GM04503 (cell line): Measurements from ENCODE around the gene CDH4.

Experiments used
- DNase-seq: peaks from one replicate; pipeline ENCODE4 v3.0.0-alpha.2; 2012; ENCODE audit warnings: low read depth

Gene CDH4

DNA sequence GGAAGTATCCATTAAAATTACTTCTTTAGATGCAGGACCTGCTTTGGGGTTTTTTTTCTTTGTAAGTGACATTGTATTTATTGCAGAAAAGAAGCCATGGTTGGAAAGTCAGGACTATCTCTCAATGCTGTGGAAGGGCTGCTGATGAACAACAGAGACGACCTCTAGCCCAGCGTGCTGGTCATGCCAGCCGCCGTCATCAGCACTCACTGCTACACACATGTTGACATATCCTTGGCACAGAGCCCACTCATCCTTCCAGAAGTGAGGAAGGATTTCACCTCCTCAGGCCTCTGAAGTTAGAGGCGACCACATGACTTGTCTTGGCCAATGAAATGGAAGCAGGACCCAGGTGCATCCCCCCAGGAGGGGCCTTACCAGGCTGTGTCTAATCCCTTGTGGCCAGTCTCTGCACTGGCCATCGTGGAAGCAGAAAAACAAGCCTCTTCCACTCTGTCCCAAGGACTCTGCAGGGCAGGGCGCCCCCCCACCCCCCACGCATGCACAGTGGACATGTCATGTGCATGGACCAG, 470.2 kb downstream of the CDH4 start:
- DNase-seq = no peak

DNA sequence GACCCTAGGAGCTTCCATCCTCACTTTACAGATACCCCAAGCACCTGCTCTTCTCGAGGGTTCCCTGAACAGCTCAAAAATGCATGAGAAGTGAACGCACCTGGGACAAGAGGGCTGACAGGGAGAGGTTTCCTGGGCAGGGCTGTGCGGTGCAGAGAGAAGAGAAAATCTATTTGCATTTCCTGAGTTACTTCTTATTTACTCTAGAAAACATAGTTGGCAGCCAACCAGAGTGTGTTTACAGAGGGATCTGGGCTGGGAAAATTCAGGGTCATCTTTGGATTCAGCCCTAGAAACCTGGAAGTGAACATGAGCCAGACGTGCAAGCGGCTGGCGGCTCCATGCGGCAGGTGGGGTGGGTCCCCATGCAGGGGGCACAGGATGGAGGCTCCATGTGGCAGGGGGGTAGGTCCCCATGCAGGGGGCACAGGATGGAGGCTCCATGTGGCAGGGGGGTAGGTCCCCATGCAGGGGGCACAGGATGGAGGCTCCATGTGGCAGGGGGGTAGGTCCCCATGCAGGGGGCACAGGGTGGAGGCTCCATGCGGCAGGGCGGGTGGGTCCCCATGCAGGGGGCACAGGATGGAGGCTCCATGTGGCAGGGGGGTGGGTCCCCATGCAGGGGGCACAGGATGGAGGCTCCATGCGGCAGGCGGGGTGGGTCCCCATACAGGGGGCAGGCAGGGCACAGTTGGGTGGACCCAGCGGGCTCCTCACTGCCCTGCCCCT, 471.6 kb downstream of the CDH4 start:
- no peak for DNase-seq

DNA sequence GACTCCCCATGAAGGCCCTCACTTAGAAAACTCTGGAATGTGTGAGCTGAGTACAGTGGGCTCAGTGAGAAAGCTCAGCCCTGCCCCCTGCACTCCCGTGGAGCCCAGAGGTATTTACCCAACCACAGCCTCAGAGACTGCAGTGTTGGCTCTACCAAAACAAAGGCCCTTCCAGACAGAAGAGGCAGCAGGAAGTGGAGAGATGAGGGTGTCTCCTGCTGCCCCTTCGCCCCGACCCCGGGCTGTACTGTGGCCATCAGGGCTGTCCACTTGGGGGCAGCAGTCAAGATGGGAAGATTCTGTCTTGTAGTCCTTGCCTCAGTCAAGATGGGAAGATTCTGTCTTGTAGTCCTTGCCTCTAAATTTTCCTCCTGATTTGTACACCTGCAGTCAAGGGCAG, 472.3 kb downstream of the CDH4 start:
- DNase-seq = no peak

DNA sequence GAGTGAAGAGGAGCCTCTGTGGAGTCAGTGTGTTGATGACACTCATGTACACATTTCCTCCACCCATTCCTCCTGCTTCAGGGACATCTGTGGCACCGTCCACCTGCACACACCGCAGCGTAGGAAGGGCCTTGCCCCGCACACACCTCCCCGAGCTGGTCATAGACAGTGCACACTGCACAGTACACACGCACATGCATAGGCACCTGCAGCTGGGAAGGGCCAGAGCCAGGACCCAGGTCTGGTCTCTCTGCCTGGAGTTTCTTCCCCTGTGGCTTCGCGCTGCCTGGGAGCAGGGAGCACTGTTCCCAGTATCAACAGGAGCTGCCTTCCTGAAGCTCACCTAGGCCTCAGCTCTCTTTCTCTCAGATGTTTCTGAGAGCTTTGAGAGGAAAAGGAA, 473.1 kb downstream of the CDH4 start:
- DNase-seq = no peak

GRCh38 chr20:61725966-61726365, 473.9 kb downstream of the CDH4 start:
- DNase-seq = no peak

GRCh38 chr20:61726979-61727378, 474.9 kb downstream of the CDH4 start:
- no peak for DNase-seq

- no peak for DNase-seq
Observed at GRCh38 chr20:61727761-61728160, 475.7 kb downstream of the CDH4 start.

DNA sequence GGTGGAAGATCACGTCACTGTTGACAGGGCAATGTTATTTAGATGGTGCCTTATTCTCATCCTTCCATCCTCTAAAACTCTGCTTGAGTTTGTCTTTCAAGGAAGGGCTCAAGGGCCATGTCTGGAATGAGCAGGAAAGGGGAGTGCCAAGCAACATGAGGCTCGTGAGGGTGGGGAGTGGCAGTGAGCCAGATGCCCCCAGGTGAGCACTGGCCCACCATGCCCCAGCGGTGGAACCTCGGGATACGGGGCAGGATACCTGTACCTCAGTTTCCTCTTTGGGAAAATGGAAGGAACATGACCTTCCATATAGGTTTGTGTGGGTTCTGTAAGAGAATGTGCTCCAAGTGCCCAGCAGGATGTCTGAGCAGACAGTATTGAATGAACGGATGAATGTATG, 476.3 kb downstream of the CDH4 start:
- no peak for DNase-seq

DNA sequence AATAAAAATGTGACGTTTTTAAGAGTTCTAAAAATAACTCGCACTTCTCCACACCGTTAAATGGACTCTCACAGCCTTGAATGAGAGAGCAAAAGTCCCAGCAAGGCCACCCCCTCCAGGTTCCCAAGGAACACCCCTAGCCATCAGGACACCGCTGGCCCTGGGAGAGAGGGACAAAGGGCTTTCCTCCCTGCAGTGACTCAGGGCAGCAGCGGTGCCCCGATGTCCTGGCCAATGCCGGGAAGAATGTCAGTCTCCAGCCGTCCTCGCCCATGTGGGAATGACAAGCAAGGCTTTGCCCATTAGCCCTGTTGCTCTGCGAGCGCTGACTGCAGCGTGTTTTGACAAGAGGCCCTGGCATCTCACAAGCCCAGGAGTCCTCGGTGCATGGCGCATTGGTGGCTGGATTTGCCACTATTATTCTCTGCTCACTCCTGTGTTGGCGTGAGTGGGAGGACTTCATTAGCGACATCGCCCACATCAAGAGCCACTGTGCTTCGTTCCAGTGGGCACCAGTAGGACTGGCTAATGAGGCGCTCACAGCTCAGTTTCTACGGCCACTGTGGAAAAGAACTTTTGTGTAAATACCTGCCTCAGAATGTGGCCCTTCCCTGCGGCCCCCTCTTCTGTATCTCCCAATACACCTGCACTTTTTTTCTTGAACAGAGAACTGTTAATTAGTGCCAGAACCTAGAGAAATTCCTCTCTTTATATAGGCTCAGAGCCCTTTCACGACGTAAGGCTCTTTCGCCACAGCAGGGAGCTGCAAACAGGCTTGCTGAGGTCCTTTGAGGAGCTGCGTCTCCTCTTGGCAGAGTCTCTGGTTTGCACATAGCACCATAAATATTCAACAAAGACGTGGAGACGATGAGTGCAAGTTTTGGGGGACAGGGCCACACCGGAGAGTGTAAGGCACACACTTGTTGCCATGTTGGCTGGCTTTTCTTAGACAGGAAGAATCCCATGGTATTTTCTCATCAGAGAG, 477.0 kb downstream of the CDH4 start:
- no peak for DNase-seq

- DNase-seq = no peak
Observed at GRCh38 chr20:61730631-61731362, 478.7 kb downstream of the CDH4 start.

DNA sequence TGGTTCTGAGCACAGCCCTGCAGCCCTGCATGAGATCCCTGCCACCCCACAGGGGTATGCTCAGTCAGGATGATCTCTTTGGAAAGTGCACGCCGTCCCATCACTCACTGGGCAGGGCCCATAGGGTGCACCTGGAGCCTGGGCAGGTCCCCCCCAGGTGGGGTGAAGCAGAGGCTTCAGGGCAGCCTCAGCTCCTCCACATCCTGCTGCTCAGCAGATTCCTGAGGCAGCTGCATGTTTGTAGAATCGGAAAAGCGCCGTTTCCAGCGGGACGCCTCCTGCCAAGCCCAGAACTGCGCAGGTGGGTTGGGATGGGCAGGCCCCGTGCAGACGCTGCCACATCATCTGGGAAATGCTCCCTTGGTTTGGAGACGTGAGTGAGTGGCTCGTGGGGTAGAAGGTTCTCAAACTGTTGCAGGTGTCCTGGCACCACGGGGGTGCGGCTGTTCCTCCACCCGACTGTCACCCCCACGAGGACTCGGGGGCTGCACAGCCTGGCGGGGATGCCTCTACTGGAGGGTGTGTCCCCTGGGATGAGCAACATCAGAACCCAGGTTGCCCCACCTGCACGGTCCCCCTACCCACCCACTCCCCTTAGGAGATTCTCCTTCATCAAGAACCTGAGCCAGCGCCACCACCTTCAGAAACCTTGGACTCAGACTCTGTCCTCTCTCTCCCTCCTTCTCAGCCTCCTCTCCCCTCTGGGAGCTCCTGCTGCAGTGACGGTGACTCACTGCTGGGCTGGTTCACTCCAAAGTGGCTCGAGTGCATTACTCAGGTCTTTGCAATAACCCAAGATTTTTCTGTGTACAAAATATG, 479.5 kb downstream of the CDH4 start:
- DNase-seq = peak; percentile 21

DNA sequence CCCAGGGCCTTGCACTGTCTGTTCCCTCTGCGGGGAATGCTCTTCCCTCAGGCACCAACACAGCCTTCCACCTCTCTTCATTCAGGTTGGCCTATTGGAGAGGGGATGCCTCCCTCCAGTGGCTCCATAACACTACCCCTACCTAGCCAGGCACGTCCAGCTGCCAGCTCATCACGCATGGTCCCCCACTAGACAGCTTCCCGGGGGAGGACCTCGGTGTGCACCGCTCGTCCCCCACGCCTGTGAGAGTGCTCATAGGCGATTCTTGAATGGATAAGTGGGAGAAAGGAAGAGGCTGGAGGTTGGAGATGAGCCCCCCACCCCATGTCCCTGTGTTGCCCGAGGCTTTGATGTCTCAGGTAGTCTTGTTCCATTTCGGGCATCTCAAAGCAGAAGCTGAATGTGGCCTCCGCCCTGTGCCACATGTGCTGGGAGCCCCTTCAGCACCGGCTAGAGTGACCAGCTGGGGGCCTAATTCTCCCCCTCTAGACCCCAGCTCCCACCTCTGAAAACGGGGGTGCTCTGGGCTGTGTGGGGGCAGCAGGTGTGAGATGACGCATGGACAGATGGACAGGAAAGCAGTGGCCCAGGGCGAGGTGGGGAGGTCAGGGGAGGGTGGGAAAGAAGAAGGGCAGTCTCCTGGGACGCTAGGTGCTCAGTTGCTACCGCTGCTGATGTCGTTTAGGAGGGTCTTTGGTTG, 480.6 kb downstream of the CDH4 start:
- no peak for DNase-seq

- no peak for DNase-seq
Observed at GRCh38 chr20:61733216-61733615, 481.2 kb downstream of the CDH4 start.

GRCh38 chr20:61733891-61734732, 482.1 kb downstream of the CDH4 start:
- DNase-seq = no peak

DNA sequence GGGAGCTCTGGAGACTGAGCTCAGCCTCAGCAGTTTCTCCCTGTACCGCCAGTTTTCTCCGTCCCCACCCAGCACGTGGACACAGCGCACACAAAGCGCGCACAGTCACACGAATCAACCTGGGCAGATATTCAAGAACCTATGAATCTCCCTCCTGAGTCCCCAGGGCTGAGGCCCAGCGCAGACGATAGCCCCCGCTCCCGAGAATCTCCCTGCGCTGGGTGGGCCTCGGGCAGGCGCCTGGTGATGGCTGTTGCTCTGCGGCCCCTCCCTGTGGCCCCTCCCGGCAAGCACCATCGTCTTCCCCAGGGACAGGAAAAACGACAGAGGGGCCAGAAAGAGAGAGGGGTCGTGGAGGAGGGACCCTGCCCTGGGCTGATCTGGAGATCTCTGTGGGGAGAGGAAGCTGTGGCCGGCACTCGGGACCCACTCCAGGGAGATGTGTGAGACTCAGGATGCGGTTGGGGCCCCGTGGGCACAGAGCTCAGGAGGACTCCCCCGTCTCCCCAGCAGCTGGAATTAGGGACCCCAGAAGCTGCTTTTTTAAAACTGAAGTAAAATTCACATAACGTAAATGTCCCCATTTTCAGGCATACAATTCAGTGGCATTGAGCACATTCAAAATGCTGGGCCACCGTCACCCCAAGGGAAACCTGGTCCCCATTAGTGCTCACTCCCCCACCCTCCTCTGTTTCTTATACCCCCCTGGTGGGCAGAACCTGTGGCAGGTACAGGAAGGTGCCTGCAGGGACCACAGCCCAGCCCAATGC, 482.9 kb downstream of the CDH4 start:
- DNase-seq = no peak

DNA sequence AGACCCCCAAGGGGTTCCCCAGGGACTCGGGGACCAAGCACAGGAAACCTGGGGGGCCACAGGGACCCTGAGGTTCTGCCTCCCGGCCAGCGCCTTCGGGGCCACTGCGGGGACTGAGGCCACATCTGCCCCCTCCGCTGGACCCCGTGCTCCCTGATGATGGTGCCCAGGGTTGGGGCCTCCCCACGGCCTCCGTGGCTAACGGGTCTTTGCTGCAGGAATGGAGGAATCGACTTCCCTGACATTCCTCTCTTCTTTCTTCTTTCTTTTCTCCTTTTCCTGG, 483.4 kb downstream of the CDH4 start:
- DNase-seq = no peak

- no peak for DNase-seq
Observed at GRCh38 chr20:61736001-61736635, 484.1 kb downstream of the CDH4 start.

GRCh38 chr20:61736751-61737310, 484.8 kb downstream of the CDH4 start:
- no peak for DNase-seq
